Right atrium auricular region (tissue), 2 donors: ENCODE data around the gene SCAMP2. TPM values are rescaled to one million over a fixed set of nuclear protein-coding genes. Genes with fewer than 3 reads are reported as not detected.

Experiments used
- DNase-seq: peaks from one replicate; pipeline ENCODE4 v3.0.0-alpha.2; 2019; ENCODE audit warnings: low spot score
- H3K27ac ChIP-seq, 2 donors: fragments of 200-600 bp; sonication (generic); 1 replicate in 1 of 2; 2 replicates in 1 of 2; pipeline ENCODE4 v1.5.1; 2016 to 2019
- H3K27me3 ChIP-seq, 2 donors: fragments of 200-600 bp; sonication (generic); one replicate each; pipeline versions ENCODE4 v1.5.1 to v1.6.0; 2017 to 2019
- H3K36me3 ChIP-seq: fragments of 200-600 bp; sonication (generic); one replicate; pipeline ENCODE4 v1.5.1; 2016
- H3K4me1 ChIP-seq, 2 donors: fragments of 200-600 bp; sonication (generic); one replicate each; pipeline versions ENCODE4 v1.5.1 to v1.6.0; 2017 to 2019
- H3K4me3 ChIP-seq, 2 donors: fragments of 200-600 bp; sonication (generic); 1 replicate in 1 of 2; 2 replicates in 1 of 2; pipeline ENCODE4 v1.5.1; 2017 to 2019; ENCODE audit warnings: mild to moderate bottlenecking in 1 of 2, moderate library complexity in 1 of 2
- H3K9me3 ChIP-seq, 2 donors: fragments of 200-600 bp; sonication (generic); one replicate each; pipeline ENCODE4 v1.5.1; 2019
- CTCF ChIP-seq, 2 donors: fragments of 200-600 bp; sonication (generic); IDR thresholded peaks; one replicate each; pipeline ENCODE4 v1.5.1; 2019; ENCODE audit warnings: antibody characterized with exemption in 2 of 2
- total RNA-seq, 2 donors: library from RNA; depleted of rRNA; stranded (reverse); fragments of >200 nt; gene quantifications; one replicate each; pipeline ENCODE4 v1.1.0, GENCODE V29; 2016

The SCAMP2 gene
- total RNA-seq, 2 donors from 2014 or later, result 72.3 to 80.9 TPM

DNA sequence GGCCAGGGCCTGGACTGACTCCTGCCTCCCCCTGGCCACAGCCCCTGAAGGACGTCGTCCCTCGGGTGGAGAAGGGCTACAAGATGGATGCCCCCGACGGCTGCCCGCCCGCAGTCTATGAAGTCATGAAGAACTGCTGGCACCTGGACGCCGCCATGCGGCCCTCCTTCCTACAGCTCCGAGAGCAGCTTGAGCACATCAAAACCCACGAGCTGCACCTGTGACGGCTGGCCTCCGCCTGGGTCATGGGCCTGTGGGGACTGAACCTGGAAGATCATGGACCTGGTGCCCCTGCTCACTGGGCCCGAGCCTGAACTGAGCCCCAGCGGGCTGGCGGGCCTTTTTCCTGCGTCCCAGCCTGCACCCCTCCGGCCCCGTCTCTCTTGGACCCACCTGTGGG is 70.9 kb downstream of the SCAMP2 start:
- DNase-seq, result no peak
- no peaks in the 10 kb centered on the region for H3K9me3 ChIP-seq
- peaks cover 0 to 35% of the 10 kb centered on the region in 2 donors for H3K4me1 ChIP-seq
- H3K27me3 ChIP-seq, result no peaks in the 10 kb centered on the region
- H3K36me3 ChIP-seq, result peaks cover 39% of the 10 kb centered on the region
- no peak overlapping the region for H3K4me3 ChIP-seq
- no peak for TF ChIP-seq CTCF (IDR thresholded peaks at IDR 0.05)
- peak overlapping the region in 1 of 2 donors; percentile 80 for H3K27ac ChIP-seq

GRCh38 chr15:74801311-74801997 is 71.7 kb downstream of the SCAMP2 start:
- Histone ChIP-seq H3K27ac (peak overlapping the region in 1 of 2 donors; percentile 80), H3K9me3 (no peaks in the 10 kb centered on the region), H3K4me1 (peaks cover 0 to 35% of the 10 kb centered on the region in 2 donors), H3K4me3 (no peak overlapping the region), H3K27me3 (no peaks in the 10 kb centered on the region), H3K36me3 (peaks cover 39% of the 10 kb centered on the region)
- DNase-seq, result no peak
- no peak for TF ChIP-seq CTCF (IDR thresholded peaks at IDR 0.05)

DNA sequence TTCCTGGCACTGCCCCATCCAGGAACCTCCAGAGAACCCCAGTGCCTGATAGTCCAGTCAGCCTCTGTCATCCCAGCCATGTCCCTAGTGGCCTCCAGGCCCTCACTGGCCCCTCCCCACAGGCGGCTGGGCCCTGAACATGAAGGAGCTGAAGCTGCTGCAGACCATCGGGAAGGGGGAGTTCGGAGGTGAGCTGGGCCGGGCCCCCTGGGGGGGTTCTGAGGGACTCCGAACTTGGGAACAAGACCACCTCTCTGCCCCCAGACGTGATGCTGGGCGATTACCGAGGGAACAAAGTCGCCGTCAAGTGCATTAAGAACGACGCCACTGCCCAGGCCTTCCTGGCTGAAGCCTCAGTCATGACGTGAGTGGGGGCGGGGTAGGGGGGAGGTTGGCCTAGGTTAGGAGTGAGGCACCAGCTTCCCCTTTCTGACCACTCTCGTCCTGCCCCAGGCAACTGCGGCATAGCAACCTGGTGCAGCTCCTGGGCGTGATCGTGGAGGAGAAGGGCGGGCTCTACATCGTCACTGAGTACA is 72.5 kb downstream of the SCAMP2 start:
- peaks cover 0 to 35% of the 10 kb centered on the region in 2 donors for H3K4me1 ChIP-seq
- peaks cover 39% of the 10 kb centered on the region for H3K36me3 ChIP-seq
- no peaks in the 10 kb centered on the region for H3K27me3 ChIP-seq
- no peak overlapping the region for H3K4me3 ChIP-seq
- H3K9me3 ChIP-seq, result no peaks in the 10 kb centered on the region
- peak overlapping the region; percentile 72 to 80 for H3K27ac ChIP-seq
- no peak for DNase-seq
- TF ChIP-seq CTCF (IDR thresholded peaks at IDR 0.05), result no peak

DNA sequence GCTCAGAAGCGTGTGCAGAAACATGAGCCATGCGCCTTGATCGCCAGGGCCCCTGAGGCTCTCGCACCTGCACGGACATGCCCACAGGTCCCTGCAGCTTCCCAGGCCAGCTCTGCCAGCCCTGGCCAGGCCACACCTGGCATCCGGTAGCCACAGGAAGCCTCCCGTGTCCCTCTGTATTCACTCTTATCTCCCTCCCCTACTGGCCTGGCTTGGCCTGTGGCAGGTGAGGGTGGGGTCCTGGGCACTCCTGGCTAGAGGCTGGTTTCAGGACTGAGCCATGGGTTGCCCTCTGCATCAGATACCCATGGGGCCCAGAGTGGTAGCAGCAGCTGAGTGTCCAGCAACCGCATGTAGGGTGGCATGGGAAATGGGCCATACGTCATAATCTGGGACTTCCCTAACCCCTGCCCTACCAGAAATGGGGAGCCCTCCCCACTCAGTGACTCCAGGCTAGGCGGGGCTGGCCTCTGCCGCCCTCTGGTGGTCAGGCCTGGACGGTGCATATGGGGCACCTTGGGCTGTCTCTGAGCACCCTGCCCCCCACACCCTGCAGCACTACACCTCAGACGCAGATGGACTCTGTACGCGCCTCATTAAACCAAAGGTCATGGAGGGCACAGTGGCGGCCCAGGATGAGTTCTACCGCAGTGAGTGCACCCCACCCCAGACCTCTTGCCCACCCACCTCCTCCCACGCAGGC is 73.2 kb downstream of the SCAMP2 start:
- no peaks in the 10 kb centered on the region for H3K27me3 ChIP-seq
- H3K9me3 ChIP-seq, result no peaks in the 10 kb centered on the region
- DNase-seq, result peak; percentile 83
- H3K4me1 ChIP-seq, result peaks cover 0 to 35% of the 10 kb centered on the region in 2 donors
- peak; percentile 96 to 98 for TF ChIP-seq CTCF (IDR thresholded peaks at IDR 0.05)
- H3K4me3 ChIP-seq, result no peak overlapping the region
- H3K27ac ChIP-seq, result peak overlapping the region; percentile 72 to 80
- peaks cover 39% of the 10 kb centered on the region for H3K36me3 ChIP-seq

GRCh38 chr15:74799255-74799855 is 73.8 kb downstream of the SCAMP2 start:
- H3K9me3 ChIP-seq, result no peaks in the 10 kb centered on the region
- no peak overlapping the region for H3K4me3 ChIP-seq
- H3K27me3 ChIP-seq, result no peaks in the 10 kb centered on the region
- no peak for DNase-seq
- H3K36me3 ChIP-seq, result peaks cover 39% of the 10 kb centered on the region
- H3K27ac ChIP-seq, result peak overlapping the region; percentile 72 to 80
- peaks cover 0 to 42% of the 10 kb centered on the region in 2 donors for H3K4me1 ChIP-seq
- no peak for TF ChIP-seq CTCF (IDR thresholded peaks at IDR 0.05)
